Ovary (tissue), 9 donors: Measurements from ENCODE around the gene MS4A4E. TPM values are rescaled to one million over a fixed set of nuclear protein-coding genes. Genes with fewer than 3 reads are reported as not detected.

Source experiments
- DNase-seq, 5 donors: peaks; one replicate each; pipeline ENCODE4 v3.0.0-alpha.2; 2019 to 2020
- H3K27ac ChIP-seq, 2 donors: fragments of 200-600 bp; one replicate each; pipeline versions ENCODE4 v1.5.1 to v1.8.0; 2019 to 2022
- H3K27me3 ChIP-seq: fragments of 200-600 bp; one replicate; pipeline ENCODE4 v1.8.0; 2022
- H3K36me3 ChIP-seq: fragments of 200-600 bp; sonication (generic); one replicate; pipeline ENCODE4 v1.5.1; 2019
- H3K4me1 ChIP-seq: one replicate; pipeline ENCODE4 v1.8.1; 2013; ENCODE audit warnings: mild to moderate bottlenecking, moderate library complexity; ENCODE audit not compliant: insufficient read depth
- H3K4me3 ChIP-seq: fragments of 200-600 bp; sonication (generic); one replicate; pipeline ENCODE4 v1.5.1; 2017
- H3K9me3 ChIP-seq, 2 donors: fragments of 200-600 bp in 1 of 2; sonication (generic) in 1 of 2; one replicate each; pipeline versions ENCODE4 v1.5.1 to v1.8.1; 2013 to 2019; ENCODE audit warnings: mild to moderate bottlenecking in 1 of 2, moderate library complexity in 1 of 2
- EP300 ChIP-seq: sonication (generic); formaldehyde crosslinking; IDR thresholded peaks from one replicate; pipeline ENCODE4 v1.6.1; 2017; ENCODE audit warnings: antibody characterized with exemption
- POLR2A ChIP-seq: fragments of 450-650 bp; IDR thresholded peaks from one replicate; pipeline ENCODE4 v1.6.1; 2017; ENCODE audit warnings: antibody characterized with exemption, mild to moderate bottlenecking, moderate library complexity
- WGBS, 3 donors: extraction: QIAGEN DNeasy Blood & Tissue Kit in 1 of 3; methylation state at CpG; one replicate each; pipeline versions ENCODE4 v1.1.5 to v1.1.7; 2013 to 2017; 5-methylcytosine and 5-hydroxymethylcytosine counted together
- intact Hi-C, 4 donors: fragments of 100-400 bp; cut with DNase I; formaldehyde crosslinking; loops; one replicate each; pipeline versions ENCODE4 v1.11.0 to v1.15.1; 2022 to 2023
- polyA plus RNA-seq, 2 donors: library from polyadenylated mRNA; stranded (reverse); fragments of 200-250 nt in 1 of 2; fragments of 350-450 nt in 1 of 2; fragmentation: Illumina TruSeq in 1 of 2; extraction: RNeasy Lipid Tissue Mini Kit (QIAGEN cat#74804) in 1 of 2; gene quantifications; one replicate each; pipeline ENCODE4 v1.2.3, GENCODE V29; 2013 to 2014
- total RNA-seq, 7 donors: library from RNA; depleted of rRNA in 2 of 7; stranded (reverse); fragments of >200 nt in 2 of 7; fragmentation: NEBNext Ultra II Directional in 3 of 7; extraction: Animal tissue kit (Norgen Biotek cat#: 25700) in 3 of 7; gene quantifications; one replicate each; pipeline versions ENCODE4 v1.1.0 to v1.2.4, GENCODE V29; 2016 to 2023
- TF ChIP-seq, protein P1 (sequence below), 3 donors: fragments of 450-650 bp in 2 of 3; fragments of 200-600 bp in 1 of 3; IDR thresholded peaks; one replicate each; pipeline versions ENCODE4 v1.5.1 to v1.8.0; 2016 to 2022; ENCODE audit warnings: antibody characterized with exemption in 3 of 3, mild to moderate bottlenecking in 1 of 3
- donor health status: DM: no; HTN: no; CAD: no; lungs with moderate emphysema.
- donor health status: DM: no; HTN: no; CAD: no.
- donor health status: Bipolar disorder and iron deficiency.
- donor health status: DM: yes; HTN: yes; CAD: no.
- donor health status: DM: no; HTN: no; CAD: no.
- donor health status: DM: yes; HTN: yes; CAD: no.

The MS4A4E gene
- total and polyA plus RNA-seq, 9 donors, result 0.27 to 1.3 (median 0.71) TPM

DNA sequence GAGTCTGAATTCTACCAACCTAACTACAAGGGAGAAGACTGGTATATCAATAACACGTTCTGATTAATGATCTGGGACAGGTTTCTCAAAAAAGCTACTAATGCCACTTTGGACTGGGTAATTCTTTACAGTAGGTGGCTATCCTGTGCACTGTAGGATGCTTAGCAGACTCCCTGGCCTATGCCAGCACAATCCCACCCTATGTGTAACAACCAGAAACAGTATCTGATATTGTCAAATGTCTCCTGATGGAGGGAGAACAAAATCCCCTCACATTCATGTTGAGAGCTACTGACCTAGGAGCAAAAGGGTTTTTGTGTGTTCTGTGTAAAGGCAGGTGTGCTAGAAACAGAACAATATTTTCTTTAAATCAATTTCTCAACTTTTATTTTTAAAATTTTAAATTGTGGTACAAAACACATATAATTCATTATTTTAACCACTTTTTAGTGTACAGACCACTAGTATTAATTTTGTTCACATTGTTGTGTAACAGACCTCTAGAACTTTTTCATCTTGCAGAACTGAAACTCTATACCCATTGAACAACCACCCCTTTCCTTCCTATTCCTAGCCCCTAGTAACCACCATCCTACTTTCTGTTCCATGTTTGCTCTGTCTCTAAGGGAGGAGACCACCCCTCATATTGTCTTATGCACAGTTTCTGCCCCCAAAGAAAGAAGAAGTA, 58.0 kb downstream of the MS4A4E start:
- no peak overlapping the region for H3K4me3 ChIP-seq
- TF ChIP-seq EP300 (no peak), POLR2A (no peak)
- TF ChIP-seq, protein P1, sequence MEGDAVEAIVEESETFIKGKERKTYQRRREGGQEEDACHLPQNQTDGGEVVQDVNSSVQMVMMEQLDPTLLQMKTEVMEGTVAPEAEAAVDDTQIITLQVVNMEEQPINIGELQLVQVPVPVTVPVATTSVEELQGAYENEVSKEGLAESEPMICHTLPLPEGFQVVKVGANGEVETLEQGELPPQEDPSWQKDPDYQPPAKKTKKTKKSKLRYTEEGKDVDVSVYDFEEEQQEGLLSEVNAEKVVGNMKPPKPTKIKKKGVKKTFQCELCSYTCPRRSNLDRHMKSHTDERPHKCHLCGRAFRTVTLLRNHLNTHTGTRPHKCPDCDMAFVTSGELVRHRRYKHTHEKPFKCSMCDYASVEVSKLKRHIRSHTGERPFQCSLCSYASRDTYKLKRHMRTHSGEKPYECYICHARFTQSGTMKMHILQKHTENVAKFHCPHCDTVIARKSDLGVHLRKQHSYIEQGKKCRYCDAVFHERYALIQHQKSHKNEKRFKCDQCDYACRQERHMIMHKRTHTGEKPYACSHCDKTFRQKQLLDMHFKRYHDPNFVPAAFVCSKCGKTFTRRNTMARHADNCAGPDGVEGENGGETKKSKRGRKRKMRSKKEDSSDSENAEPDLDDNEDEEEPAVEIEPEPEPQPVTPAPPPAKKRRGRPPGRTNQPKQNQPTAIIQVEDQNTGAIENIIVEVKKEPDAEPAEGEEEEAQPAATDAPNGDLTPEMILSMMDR (IDR thresholded peaks at IDR 0.05), result no peak
- no peaks in the 10 kb centered on the region for H3K9me3 ChIP-seq
- intact Hi-C loops, result no loop called here
- H3K4me1 ChIP-seq, result no peaks in the 10 kb centered on the region
- 68 to 81% (median 77%) methylated on average over 1 of the region's 1 CpG for WGBS, 3 donors
- no peaks in the 10 kb centered on the region for H3K36me3 ChIP-seq
- no peak for DNase-seq
- no peaks in the 10 kb centered on the region for H3K27me3 ChIP-seq
- H3K27ac ChIP-seq, result no peak overlapping the region

- no peaks in the 10 kb centered on the region for H3K4me1 ChIP-seq
- no peaks in the 10 kb centered on the region for H3K36me3 ChIP-seq
- TF ChIP-seq, protein P1 (IDR thresholded peaks at IDR 0.05), result no peak
- TF ChIP-seq EP300 (no peak), POLR2A (no peak)
- no peak for DNase-seq
- intact Hi-C loops, result no loop called here
- H3K4me3 ChIP-seq, result no peak overlapping the region
- H3K27ac ChIP-seq, result no peak overlapping the region
- WGBS, 3 donors, result 77 to 83% (median 83%) methylated on average over 2 of the region's 2 CpGs
- no peaks in the 10 kb centered on the region for H3K27me3 ChIP-seq
- no peaks in the 10 kb centered on the region for H3K9me3 ChIP-seq
These were observed 59.2 kb downstream of the MS4A4E start for GRCh38 chr11:60183591-60184205.

GRCh38 chr11:60182541-60183330, 60.2 kb downstream of the MS4A4E start, which contains the start of gene MS4A6A:
Gene MS4A6A (minus strand): TSS chr11:60183083. CDS start chr11:60181727, 1,356 bp downstream.
- 76 to 84% (median 78%) methylated on average over 9 to 10 of the region's 10 CpGs for WGBS, 3 donors
- intact Hi-C loops, result no loop called here
- Histone ChIP-seq H3K36me3 (no peaks in the 10 kb centered on the region), H3K4me3 (no peak within 1 kb of the TSS), H3K4me1 (no peaks in the 10 kb centered on the region), H3K27me3 (no peaks in the 10 kb centered on the region), H3K9me3 (no peaks in the 10 kb centered on the region), H3K27ac (no peak within 1 kb of the TSS)
- TF ChIP-seq, protein P1 (IDR thresholded peaks at IDR 0.05), result no peak
- TF ChIP-seq POLR2A (no peak), EP300 (no peak)
- no peak for DNase-seq

DNA sequence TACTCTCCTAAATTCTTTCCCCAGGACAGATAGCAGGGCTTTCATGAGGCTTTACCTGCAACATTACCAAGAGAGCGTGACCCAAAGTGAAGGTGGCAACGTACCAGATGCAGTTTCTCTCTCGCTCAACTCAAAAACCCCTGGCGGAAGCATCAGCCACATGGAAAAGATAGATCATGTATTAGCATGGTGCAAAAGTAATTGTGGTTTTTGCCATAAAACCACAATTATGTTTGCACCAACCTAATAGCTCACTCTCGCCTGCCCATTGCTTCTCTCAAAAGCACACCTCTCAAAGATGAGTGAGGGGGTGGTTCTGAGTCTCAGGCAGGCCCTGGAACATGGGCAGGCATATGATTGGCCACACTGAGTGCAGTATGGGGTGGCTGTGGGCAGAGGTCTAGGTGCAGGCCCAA, 67.1 kb downstream of the MS4A4E start:
- H3K4me3 ChIP-seq, result no peak overlapping the region
- H3K9me3 ChIP-seq, result no peaks in the 10 kb centered on the region
- TF ChIP-seq, protein P1 (IDR thresholded peaks at IDR 0.05), result no peak
- TF ChIP-seq POLR2A (no peak), EP300 (no peak)
- no peak overlapping the region for H3K27ac ChIP-seq
- intact Hi-C loops, result no loop called here
- no peak for DNase-seq
- H3K4me1 ChIP-seq, result no peaks in the 10 kb centered on the region
- H3K27me3 ChIP-seq, result no peaks in the 10 kb centered on the region
- 92 to 94% (median 93%) methylated on average over 5 of the region's 5 CpGs for WGBS, 3 donors
- no peaks in the 10 kb centered on the region for H3K36me3 ChIP-seq
